SK-N-SH treated with all-trans-retinoic acid at 6 μM for 48 hours (cell line): ENCODE measurements around the gene XNDC1N.
"Not testable (repeated sequence)": the region's sequence is repeated elsewhere in the genome, so short reads cannot be mapped to it uniquely, and the experiment has no call there.

ENCODE experiments used
- ATAC-seq: fragments of 200-7000 bp; cut with Tn5 transposase; 3 replicates; pipeline ENCODE4 v1.9.1; 2020; ENCODE audit warnings: mild to moderate bottlenecking, moderate library complexity
- ARNTL ChIP-seq: fragments of 450-650 bp; formaldehyde crosslinking; IDR thresholded peaks from 2 replicates; pipeline ENCODE4 v1.5.0; 2020; ENCODE audit warnings: low read depth, mild to moderate bottlenecking, moderate library complexity, borderline replicate concordance
- BACH2 ChIP-seq: fragments of 250-450 bp; sonication (Bioruptor Pico); IDR thresholded peaks from 2 replicates; pipeline ENCODE4 v1.9.0; 2021; ENCODE audit warnings: mild to moderate bottlenecking, borderline replicate concordance
- CREB5 ChIP-seq: fragments of 250-450 bp; sonication (Bioruptor Pico); IDR thresholded peaks from 2 replicates; pipeline ENCODE4 v1.5.1; 2020; ENCODE audit warnings: low read depth, mild to moderate bottlenecking, moderate library complexity
- CSDC2 ChIP-seq: fragments of 250-450 bp; sonication (Bioruptor Pico); IDR thresholded peaks from 2 replicates; pipeline ENCODE4 v1.5.0; 2020; ENCODE audit warnings: mild to moderate bottlenecking, moderate library complexity
- ESRRG ChIP-seq: fragments of 250-450 bp; sonication (Bioruptor Pico); IDR thresholded peaks from 2 replicates; pipeline ENCODE4 v1.6.1; 2021; ENCODE audit warnings: mild to moderate bottlenecking
- GLIS3 ChIP-seq: fragments of 250-450 bp; sonication (Bioruptor Pico); IDR thresholded peaks from 2 replicates; pipeline ENCODE4 v1.5.0; 2020; ENCODE audit warnings: mild to moderate bottlenecking, moderate library complexity
- ISL1 ChIP-seq: fragments of 250-450 bp; sonication (Bioruptor Pico); IDR thresholded peaks from 2 replicates; pipeline ENCODE4 v2.1.2; 2022; ENCODE audit warnings: mild to moderate bottlenecking, moderate library complexity
- OSR1 ChIP-seq: fragments of 250-450 bp; sonication (Bioruptor Pico); IDR thresholded peaks from 2 replicates; pipeline ENCODE4 v1.8.0; 2022; ENCODE audit warnings: moderate library complexity, mild to moderate bottlenecking, inconsistent platforms
- PPARA ChIP-seq: fragments of 250-450 bp; sonication (Bioruptor Pico); IDR thresholded peaks from 2 replicates; pipeline ENCODE4 v1.5.0; 2020; ENCODE audit warnings: mild to moderate bottlenecking, borderline replicate concordance
- RARB ChIP-seq: fragments of 250-450 bp; sonication (Bioruptor Pico); IDR thresholded peaks from 2 replicates; pipeline ENCODE4 v1.8.0; 2021; ENCODE audit warnings: mild to moderate bottlenecking, moderate library complexity
- SNAI2 ChIP-seq: fragments of 250-450 bp; sonication (Bioruptor Pico); IDR thresholded peaks from 2 replicates; pipeline ENCODE4 v1.5.0; 2020; ENCODE audit warnings: mild to moderate bottlenecking, moderate library complexity
- TCF4 ChIP-seq: fragments of 250-450 bp; sonication (Bioruptor Pico); IDR thresholded peaks from 2 replicates; pipeline ENCODE4 v1.8.0; 2021; ENCODE audit warnings: mild to moderate bottlenecking, moderate library complexity, borderline replicate concordance
- TOX ChIP-seq: fragments of 250-450 bp; sonication (Bioruptor Pico); IDR thresholded peaks from 2 replicates; pipeline ENCODE4 v1.8.0; 2021; ENCODE audit warnings: mild to moderate bottlenecking, moderate library complexity, borderline replicate concordance
- TSHZ2 ChIP-seq: fragments of 250-450 bp; sonication (Bioruptor Pico); IDR thresholded peaks from 2 replicates; pipeline ENCODE4 v1.5.0; 2020; ENCODE audit warnings: mild to moderate bottlenecking, moderate library complexity
- ZC3H10 ChIP-seq: fragments of 250-450 bp; sonication (Bioruptor Pico); IDR thresholded peaks from 2 replicates; pipeline ENCODE4 v1.5.1; 2021; ENCODE audit warnings: mild to moderate bottlenecking, moderate library complexity
- ZFP3 ChIP-seq: fragments of 250-450 bp; sonication (Bioruptor Pico); IDR thresholded peaks from 2 replicates; pipeline ENCODE4 v1.5.0; 2020; ENCODE audit warnings: mild to moderate bottlenecking, moderate library complexity
- ZNF565 ChIP-seq: fragments of 450-650 bp; formaldehyde crosslinking; conservative IDR thresholded peaks from 2 replicates; pipeline ENCODE4 v1.5.0; 2020; ENCODE audit warnings: low read depth, mild to moderate bottlenecking, moderate library complexity
- ZNF8 ChIP-seq: fragments of 450-650 bp; formaldehyde crosslinking; IDR thresholded peaks from 2 replicates; pipeline ENCODE4 v1.5.0; 2020; ENCODE audit warnings: mild to moderate bottlenecking, moderate library complexity
- TF ChIP-seq, protein P1 (sequence below): fragments of 250-450 bp; sonication (Bioruptor Pico); IDR thresholded peaks from 2 replicates; pipeline ENCODE4 v1.8.0; 2021; ENCODE audit warnings: low read depth, mild to moderate bottlenecking, moderate library complexity, borderline replicate concordance
- TF ChIP-seq, protein P2 (sequence below): fragments of 250-450 bp; sonication (Bioruptor Pico); IDR thresholded peaks from 2 replicates; pipeline ENCODE4 v1.5.1; 2021; ENCODE audit warnings: mild to moderate bottlenecking, moderate library complexity
- TF ChIP-seq, protein P3 (sequence below): fragments of 250-450 bp; sonication (Bioruptor Pico); IDR thresholded peaks from 2 replicates; pipeline ENCODE4 v1.8.0; 2020; ENCODE audit warnings: mild to moderate bottlenecking, moderate library complexity, borderline replicate concordance

XNDC1N gene

DNA sequence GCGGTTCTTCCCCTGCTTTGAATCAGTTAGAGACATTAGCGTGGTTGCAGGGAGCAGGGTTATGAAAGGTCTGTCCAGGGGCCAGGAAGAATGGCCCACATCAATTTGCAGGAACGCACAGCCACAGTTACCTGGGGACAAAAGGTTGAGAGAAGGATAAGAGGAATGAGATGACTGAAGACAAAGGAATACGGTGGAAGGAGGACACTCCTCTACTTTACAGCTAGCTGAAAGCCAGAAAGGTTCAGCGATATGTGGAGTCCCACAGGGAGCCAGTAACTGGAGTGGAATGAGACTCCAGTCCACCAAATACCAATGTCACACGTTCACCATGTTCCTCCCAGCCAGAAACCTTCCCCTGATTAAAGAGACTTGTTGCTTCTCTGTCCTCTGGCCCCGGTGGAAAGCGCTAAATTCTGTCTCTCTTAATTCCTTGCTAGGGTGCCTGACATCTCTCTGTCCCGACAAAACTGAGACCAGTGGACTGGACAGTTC, 10.7 kb downstream of the XNDC1N start:
- no peak for ATAC-seq
- no peak for TF ChIP-seq BACH2

- TF ChIP-seq ZNF565 (no peak), CSDC2 (CRISPR knock-in tag) (no peak), GLIS3 (CRISPR knock-in tag) (no peak), RARB (CRISPR knock-in tag) (no peak), BACH2 (no peak), TSHZ2 (CRISPR knock-in tag) (no peak), ZNF8 (no peak), PPARA (CRISPR knock-in tag) (no peak), ARNTL (CRISPR knock-in tag) (no peak), SNAI2 (CRISPR knock-in tag) (no peak), OSR1 (CRISPR knock-in tag) (no peak), TCF4 (CRISPR knock-in tag) (no peak), ISL1 (CRISPR knock-in tag) (no peak), ZFP3 (CRISPR knock-in tag) (no peak)
- TF ChIP-seq, protein P1, sequence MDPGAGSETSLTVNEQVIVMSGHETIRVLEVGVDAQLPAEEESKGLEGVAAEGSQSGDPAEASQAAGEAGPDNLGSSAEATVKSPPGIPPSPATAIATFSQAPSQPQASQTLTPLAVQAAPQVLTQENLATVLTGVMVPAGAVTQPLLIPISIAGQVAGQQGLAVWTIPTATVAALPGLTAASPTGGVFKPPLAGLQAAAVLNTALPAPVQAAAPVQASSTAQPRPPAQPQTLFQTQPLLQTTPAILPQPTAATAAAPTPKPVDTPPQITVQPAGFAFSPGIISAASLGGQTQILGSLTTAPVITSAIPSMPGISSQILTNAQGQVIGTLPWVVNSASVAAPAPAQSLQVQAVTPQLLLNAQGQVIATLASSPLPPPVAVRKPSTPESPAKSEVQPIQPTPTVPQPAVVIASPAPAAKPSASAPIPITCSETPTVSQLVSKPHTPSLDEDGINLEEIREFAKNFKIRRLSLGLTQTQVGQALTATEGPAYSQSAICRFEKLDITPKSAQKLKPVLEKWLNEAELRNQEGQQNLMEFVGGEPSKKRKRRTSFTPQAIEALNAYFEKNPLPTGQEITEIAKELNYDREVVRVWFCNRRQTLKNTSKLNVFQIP (CRISPR knock-in tag): no peak
- TF ChIP-seq, protein P2, sequence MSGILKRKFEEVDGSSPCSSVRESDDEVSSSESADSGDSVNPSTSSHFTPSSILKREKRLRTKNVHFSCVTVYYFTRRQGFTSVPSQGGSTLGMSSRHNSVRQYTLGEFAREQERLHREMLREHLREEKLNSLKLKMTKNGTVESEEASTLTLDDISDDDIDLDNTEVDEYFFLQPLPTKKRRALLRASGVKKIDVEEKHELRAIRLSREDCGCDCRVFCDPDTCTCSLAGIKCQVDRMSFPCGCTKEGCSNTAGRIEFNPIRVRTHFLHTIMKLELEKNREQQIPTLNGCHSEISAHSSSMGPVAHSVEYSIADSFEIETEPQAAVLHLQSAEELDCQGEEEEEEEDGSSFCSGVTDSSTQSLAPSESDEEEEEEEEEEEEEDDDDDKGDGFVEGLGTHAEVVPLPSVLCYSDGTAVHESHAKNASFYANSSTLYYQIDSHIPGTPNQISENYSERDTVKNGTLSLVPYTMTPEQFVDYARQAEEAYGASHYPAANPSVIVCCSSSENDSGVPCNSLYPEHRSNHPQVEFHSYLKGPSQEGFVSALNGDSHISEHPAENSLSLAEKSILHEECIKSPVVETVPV (CRISPR knock-in tag): no peak
- TF ChIP-seq, protein P3, sequence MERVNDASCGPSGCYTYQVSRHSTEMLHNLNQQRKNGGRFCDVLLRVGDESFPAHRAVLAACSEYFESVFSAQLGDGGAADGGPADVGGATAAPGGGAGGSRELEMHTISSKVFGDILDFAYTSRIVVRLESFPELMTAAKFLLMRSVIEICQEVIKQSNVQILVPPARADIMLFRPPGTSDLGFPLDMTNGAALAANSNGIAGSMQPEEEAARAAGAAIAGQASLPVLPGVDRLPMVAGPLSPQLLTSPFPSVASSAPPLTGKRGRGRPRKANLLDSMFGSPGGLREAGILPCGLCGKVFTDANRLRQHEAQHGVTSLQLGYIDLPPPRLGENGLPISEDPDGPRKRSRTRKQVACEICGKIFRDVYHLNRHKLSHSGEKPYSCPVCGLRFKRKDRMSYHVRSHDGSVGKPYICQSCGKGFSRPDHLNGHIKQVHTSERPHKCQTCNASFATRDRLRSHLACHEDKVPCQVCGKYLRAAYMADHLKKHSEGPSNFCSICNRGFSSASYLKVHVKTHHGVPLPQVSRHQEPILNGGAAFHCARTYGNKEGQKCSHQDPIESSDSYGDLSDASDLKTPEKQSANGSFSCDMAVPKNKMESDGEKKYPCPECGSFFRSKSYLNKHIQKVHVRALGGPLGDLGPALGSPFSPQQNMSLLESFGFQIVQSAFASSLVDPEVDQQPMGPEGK (CRISPR knock-in tag): no peak
Measured at GRCh38 chr11:71914617-71915189, 13.7 kb downstream of the XNDC1N start.

GRCh38 chr11:71913756-71914526, 14.5 kb downstream of the XNDC1N start:
- ATAC-seq: peak; percentile 95
- TF ChIP-seq TOX (CRISPR knock-in tag) (no peak), PPARA (CRISPR knock-in tag) (no peak), ISL1 (CRISPR knock-in tag) (no peak), ESRRG (no peak), TCF4 (CRISPR knock-in tag) (no peak), CSDC2 (CRISPR knock-in tag) (no peak), CREB5 (CRISPR knock-in tag) (no peak), ZC3H10 (CRISPR knock-in tag) (no peak), SNAI2 (CRISPR knock-in tag) (no peak)
- TF ChIP-seq, protein P2 (CRISPR knock-in tag): no peak

More at GRCh38 chr11:71914617-71915189, 13.7 kb downstream of the XNDC1N start:
- ATAC-seq: no peak

DNA sequence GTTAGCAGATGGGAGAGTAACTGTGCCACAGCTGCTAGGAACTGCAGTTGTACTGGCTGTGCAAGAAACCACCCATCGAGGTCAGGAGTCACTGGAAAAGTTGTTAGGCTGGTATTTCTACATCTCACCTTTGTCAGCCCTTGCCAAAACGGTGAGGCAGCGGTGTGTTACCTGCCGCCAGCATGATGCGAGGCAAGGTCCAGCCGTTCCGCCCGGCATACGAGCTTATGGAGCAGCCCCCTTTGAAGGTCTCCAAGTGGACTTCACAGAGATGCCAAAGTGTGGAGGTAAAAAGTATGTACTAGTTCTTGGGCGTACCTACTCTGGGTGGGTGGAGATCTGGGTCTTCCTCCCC, 16.4 kb downstream of the XNDC1N start:
- not testable (repeated sequence) for ATAC-seq

- ATAC-seq: not testable (repeated sequence)
Measured at GRCh38 chr11:71911321-71911985, 16.9 kb downstream of the XNDC1N start.

- not testable (repeated sequence) for ATAC-seq
Measured at GRCh38 chr11:71910775-71911174, 17.6 kb downstream of the XNDC1N start.
